HG03045 (cell line): ENCODE measurements around the gene ZNF491.
"Not testable (repeated sequence)": the region's sequence is repeated elsewhere in the genome, so short reads cannot be mapped to it uniquely, and the experiment has no call there.

ENCODE experiments used
- ATAC-seq: cut with Tn5 transposase; IDR thresholded peaks from one replicate; pipeline ENCODE4 v1.9.1; 2021; ENCODE audit warnings: mild to moderate bottlenecking, moderate library complexity; ENCODE audit not compliant: unreplicated experiment

ZNF491 gene

DNA sequence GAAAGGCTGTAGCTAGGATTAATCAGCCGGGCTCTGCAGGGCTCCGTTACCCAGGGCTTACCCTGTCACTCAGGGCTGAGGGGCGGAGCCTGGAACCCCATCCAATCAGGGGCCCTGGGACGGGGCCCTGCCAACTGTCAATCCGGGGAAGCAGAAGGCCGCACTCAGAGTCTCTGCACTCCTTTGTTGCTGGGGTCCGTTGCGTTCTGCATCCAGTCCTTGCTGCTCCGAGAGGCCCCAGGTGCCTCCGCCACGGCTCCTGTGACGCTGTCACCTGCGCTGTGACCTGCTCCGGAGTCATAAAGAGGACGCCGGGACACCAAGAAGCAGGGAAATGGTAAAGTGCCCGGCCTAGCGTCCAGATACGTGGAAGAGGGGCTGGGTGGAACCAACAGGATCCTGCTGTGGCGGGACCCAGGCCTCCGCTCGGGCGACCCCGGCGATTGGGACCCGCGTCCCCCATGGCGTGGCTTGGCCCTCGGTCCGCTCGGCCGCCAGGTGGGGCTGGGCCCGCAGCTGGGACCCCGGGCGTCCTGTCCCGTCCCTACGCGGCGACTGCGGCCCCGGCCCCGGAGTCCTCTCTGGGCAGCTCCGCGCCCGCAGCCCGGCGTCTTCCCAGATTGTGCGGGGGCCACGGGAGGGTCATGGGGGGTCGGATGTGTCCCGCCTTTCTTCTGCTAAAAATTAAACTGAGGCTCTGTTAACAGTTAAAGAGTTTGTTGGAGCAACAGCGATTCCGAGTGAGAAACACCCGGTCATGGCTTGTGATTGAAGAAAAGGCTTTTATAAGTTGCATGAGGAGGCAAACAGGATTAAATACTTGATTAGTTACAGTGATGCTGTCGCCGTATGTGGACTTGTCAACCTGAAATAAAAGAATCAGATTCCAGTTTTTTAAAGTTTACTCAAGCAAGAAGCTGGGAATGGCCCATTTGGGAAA is at the start of gene ZNF491:
ZNF491 (plus strand) TSS at position 133 of the 940 bp plus-strand sequence. CDS start 7,431 bp downstream, outside the sequence.
- ATAC-seq = peak; percentile 92

GRCh38 chr19:11749751-11750150 is 48.6 kb upstream of the ZNF491 start:
- no peak for ATAC-seq

GRCh38 chr19:11752244-11752736 is 46.0 kb upstream of the ZNF491 start:
- ATAC-seq = no peak

- ATAC-seq = no peak
Measured at GRCh38 chr19:11754663-11755062, 43.7 kb upstream of the ZNF491 start.

DNA sequence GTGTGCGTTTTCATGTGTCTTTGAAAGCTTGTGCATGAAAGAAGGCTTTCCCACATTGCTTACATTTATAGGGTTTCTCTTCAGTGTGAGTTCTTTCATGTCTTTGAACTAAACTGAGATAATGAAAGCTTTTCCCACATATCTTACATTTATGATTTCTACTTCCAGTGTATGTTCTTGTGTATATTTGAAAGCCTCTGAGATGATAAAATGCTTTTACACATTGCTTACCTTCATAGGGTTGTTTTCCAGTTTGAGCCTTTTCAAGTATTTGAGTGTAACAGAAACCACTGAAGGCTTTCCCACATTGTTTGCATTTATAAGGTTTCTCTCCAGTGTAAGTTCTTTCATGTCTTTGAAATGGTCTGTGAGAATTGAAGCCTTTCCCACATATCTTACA is 41.4 kb upstream of the ZNF491 start:
- ATAC-seq = no peak

- ATAC-seq = no peak
Measured at GRCh38 chr19:11759805-11760204, 38.5 kb upstream of the ZNF491 start.

GRCh38 chr19:11763117-11763516 is 35.2 kb upstream of the ZNF491 start:
- no peak for ATAC-seq

GRCh38 chr19:11763611-11764010 is 34.7 kb upstream of the ZNF491 start:
- ATAC-seq = no peak

GRCh38 chr19:11766597-11767591 is 31.4 kb upstream of the ZNF491 start, which contains the start of gene ZNF441:
Gene ZNF441, plus strand, starts transcription at chr19:11767000. Its CDS starts 194 bp downstream, at chr19:11767194.
- ATAC-seq = peak; percentile 97

DNA sequence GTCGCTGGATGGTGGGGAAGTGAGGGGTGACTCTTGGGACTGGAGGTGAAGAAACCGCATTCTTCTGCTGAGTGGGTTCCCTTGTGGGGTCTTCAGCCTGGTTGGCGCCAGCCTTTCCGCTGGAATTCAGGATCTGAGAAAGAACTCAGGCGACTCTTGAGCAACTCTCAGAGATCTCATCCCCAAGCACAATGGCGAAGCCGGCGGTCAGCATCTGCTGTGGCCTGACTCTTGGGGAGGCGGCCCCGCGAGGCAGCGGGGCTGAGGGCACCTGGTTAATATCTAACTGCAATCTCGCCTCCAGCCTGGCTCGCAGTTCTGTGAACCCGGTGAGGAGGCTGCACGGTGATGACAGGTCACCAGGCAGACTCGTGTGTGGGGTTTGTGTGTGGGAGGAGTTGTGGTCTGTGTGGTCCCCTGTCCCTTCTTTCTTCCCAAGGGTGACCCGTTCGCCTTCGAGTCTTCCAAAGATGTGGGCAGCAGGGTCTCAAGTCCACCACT is 30.6 kb upstream of the ZNF491 start:
- ATAC-seq = no peak

GRCh38 chr19:11769995-11770394 is 28.3 kb upstream of the ZNF491 start:
- no peak for ATAC-seq

- ATAC-seq = not testable (repeated sequence)
Measured at GRCh38 chr19:11771520-11771919, 26.8 kb upstream of the ZNF491 start.

GRCh38 chr19:11776669-11777068 is 21.7 kb upstream of the ZNF491 start:
- ATAC-seq = not testable (repeated sequence)

DNA sequence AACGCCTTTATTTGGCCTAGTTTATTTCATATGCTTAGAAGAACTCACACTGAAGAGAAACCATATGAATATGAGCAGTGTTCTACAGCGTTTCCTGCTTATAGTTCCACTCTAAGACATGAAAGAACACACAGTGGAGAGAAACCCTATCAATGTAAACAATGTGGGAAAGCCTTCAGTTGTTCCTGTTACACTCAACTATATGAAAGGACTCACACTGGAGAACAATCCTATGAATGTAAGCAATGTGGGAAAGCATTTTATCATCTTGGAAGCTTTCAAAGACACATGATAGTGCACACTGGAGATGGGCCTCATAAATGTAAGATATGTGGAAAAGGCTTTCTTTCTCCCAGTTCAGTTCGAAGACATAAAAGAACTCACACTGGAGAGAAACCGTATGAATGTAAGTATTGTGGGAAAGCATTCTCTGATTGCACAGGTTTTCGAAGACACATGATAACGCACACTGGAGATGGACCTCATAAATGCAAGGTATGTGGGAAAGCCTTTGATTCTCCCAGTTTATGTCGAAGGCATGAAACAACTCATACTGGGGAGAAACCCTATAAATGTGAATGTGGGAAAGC is 17.8 kb upstream of the ZNF491 start:
- no peak for ATAC-seq

DNA sequence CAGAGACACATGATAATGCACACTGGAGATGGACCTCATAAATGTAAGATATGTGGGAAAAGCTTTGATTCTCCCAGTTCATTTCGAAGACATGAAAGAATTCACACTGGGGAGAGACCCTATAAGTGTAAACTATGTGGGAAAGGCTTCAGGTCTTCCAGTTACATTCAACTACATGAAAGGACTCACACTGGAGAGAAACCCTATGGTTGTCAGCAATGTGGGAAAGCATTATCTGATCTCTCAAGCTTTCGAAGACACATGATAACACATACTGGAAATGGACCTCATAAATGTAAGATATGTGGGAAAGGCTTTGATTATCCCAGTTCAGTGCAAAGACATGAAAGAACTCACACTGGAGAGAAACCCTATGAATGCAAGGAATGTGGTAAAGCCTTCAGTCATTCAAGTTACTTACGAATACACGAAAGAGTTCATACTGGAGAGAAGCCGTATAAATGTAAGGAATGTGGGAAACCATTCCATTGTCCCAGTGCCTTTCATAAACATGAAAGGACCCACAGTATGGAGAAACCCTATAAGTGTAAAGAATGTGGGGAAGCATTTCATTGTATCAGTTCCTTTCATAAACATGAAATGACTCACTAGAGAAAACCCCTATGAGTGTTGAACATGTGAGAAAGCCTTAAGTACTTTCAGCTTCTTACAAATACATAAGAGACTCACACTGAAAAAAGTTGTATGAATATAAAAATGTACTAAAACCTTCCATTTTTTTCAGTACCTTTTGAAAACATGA is 16.8 kb upstream of the ZNF491 start:
- ATAC-seq = no peak

DNA sequence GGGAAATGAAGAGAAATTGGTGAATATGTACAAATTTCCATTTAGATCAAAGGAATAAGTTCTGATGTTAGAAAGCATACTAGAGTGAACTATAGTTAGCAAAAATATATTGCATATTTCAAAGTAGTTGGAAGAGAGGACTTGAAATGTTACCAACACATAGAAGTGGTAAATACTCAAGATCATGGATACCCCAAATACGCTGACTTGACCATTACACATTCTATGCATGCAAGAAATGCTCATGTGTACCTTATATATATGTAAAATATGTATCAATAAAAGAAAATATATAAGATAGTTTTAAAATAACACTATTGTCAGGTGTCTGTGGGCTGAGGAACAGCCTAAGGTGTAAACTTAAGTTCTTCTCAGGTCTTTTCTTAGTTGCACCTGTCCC is 14.6 kb upstream of the ZNF491 start:
- ATAC-seq = no peak

GRCh38 chr19:11784356-11784755 is 14.0 kb upstream of the ZNF491 start:
- ATAC-seq = no peak

- no peak for ATAC-seq
Measured at GRCh38 chr19:11787536-11787935, 10.8 kb upstream of the ZNF491 start.

DNA sequence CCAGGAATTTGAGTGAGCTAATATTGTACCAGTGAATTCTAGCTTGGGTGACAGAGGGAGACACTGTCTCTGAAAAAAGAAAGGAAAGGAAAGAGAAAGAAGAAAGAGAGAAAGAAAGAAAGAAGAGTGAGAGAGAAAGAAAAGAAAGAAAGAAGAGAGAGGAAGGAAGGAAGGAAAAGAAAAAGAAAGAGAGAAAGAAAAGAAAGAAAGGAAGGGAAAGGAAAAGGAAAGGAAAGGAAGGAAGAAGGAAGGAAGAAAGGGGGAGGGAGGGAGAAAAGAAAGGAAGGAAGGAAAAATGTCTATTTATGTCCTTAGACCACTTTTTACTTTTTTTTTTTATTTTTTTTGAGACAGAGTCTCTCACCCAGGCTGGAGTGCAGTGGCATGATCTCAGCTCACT is 5.4 kb upstream of the ZNF491 start:
- no peak for ATAC-seq

DNA sequence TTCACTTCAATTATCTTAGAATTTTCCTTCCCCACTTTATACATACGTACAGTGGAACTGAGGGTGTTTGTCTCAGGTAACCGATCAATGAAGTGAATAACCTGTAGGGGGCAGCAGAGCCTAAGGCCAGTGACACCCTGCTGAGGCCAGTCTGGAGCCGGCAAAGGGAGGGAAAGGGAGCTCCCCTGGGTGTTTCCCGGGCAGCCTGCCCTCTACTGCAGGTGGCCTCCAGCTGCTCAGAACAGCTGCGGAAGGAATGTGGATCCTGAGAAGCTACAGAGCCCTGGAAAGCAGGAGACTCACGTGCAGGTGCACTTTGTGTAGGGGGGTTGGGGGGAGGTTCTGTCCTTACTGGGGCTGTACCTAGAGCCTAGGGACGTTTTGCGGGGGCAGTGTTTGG is 832 bp upstream of the ZNF491 start:
- peak; percentile 66 for ATAC-seq
